Caco-2 (cell line): ENCODE measurements around the gene AOPEP. TPM values are rescaled to one million over a fixed set of nuclear protein-coding genes. Genes with fewer than 3 reads are reported as not detected.

Source experiments
- BruUV-seq: library from RNA; stranded (reverse); fragments of 400-500 nt; replicated peaks from 2 replicates; lab custom pipeline; 2021; lab: Mats Ljungman, UMichigan
- CTCF ChIA-PET: fragments of 300-600 bp; sonication (Branson Sonifier 250); formaldehyde crosslinking; loops from one replicate; lab custom pipeline; 2022; ENCODE audit warnings: antibody characterized with exemption; lab: Charles Lee
- POLR2A ChIA-PET: fragments of 300-600 bp; sonication (Branson Sonifier 250); formaldehyde crosslinking; loops from one replicate; lab custom pipeline; 2022; ENCODE audit warnings: antibody characterized with exemption; lab: Charles Lee
- DNase-seq, 2 experiments: peaks; one replicate each; pipeline versions ENCODE4 v3.0.0 to v3.0.0-alpha.2; 2020 to 2022
- H3K27me3 ChIP-seq: replicated peaks from 2 replicates; pipeline ENCODE4 v1.6.0; 2011; ENCODE audit warnings: low read length; ENCODE audit not compliant: control insufficient read depth, insufficient read depth
- H3K36me3 ChIP-seq: 2 replicates; pipeline ENCODE4 v1.5.1; 2011; ENCODE audit warnings: low read length; ENCODE audit not compliant: control insufficient read depth, insufficient read depth
- H3K4me1 ChIP-seq: fragments of 250-450 bp; sonication (Bioruptor Pico); 2 replicates; pipeline ENCODE4 v1.5.1; 2020; ENCODE audit warnings: mild to moderate bottlenecking
- H3K4me3 ChIP-seq: 2 replicates; pipeline ENCODE4 v1.5.1; 2011; ENCODE audit warnings: low read depth, mild to moderate bottlenecking, control low read depth, low read length
- H3K9me3 ChIP-seq: fragments of 250-450 bp; sonication (Bioruptor Pico); 2 replicates; pipeline ENCODE4 v1.5.1; 2020; ENCODE audit warnings: mild to moderate bottlenecking, moderate library complexity
- H3K27ac Mint-ChIP-seq: one replicate; pipeline ENCODE4 v1.8.0; 2022; ENCODE audit warnings: mixed read lengths; ENCODE audit not compliant: unreplicated experiment
- H3K27me3 Mint-ChIP-seq: one replicate; pipeline ENCODE4 v1.8.0; 2022; ENCODE audit warnings: mixed read lengths; ENCODE audit not compliant: insufficient read depth, unreplicated experiment
- H3K36me3 Mint-ChIP-seq: one replicate; pipeline ENCODE4 v1.8.0; 2022; ENCODE audit warnings: mild to moderate bottlenecking, mixed read lengths; ENCODE audit not compliant: insufficient read depth, unreplicated experiment
- H3K4me1 Mint-ChIP-seq: one replicate; pipeline ENCODE4 v1.8.0; 2022; ENCODE audit warnings: low read depth, mixed read lengths; ENCODE audit not compliant: unreplicated experiment
- H3K4me3 Mint-ChIP-seq: one replicate; pipeline ENCODE4 v1.8.0; 2022; ENCODE audit warnings: mild to moderate bottlenecking, moderate library complexity, mixed read lengths; ENCODE audit not compliant: unreplicated experiment
- H3K9me3 Mint-ChIP-seq: one replicate; pipeline ENCODE4 v1.8.0; 2022; ENCODE audit warnings: mixed read lengths; ENCODE audit not compliant: unreplicated experiment
- CTCF ChIP-seq, 2 experiments: fragments of 200-600 bp in 1 of 2; IDR thresholded peaks; 1 replicate in 1 of 2; 2 replicates in 1 of 2; pipeline versions ENCODE4 v1.5.1 to v1.8.0; 2011 to 2022; ENCODE audit warnings: antibody characterized with exemption in 1 of 2, control low read depth in 1 of 2, inconsistent platforms in 1 of 2, low read depth in 1 of 2, low read length in 1 of 2, mild to moderate bottlenecking in 1 of 2, moderate library complexity in 1 of 2; ENCODE audit not compliant: insufficient read depth in 1 of 2, severe bottlenecking in 1 of 2, unreplicated experiment in 1 of 2
- intact Hi-C: fragments of 100-400 bp; cut with micrococcal nuclease; formaldehyde crosslinking; loops from one replicate; pipeline ENCODE4 v1.10.0; 2022; ENCODE audit not compliant: unreplicated experiment
- microRNA-seq: library from miRNA; unstranded; fragments of <30 nt; microRNA quantifications from one replicate; pipeline ENCODE4 v1.2.0, GENCODE V29; 2022
- total RNA-seq: library from RNA; stranded (reverse); gene quantifications from 2 replicates; pipeline ENCODE4 v1.2.3, GENCODE V29; 2022

AOPEP gene
- total RNA-seq, 1 experiment from 2014 or later, result 63.3 TPM

- no TSS peak for BruUV-seq
- peaks cover 7% of the 10 kb centered on the region for H3K4me1 Mint-ChIP-seq
- CTCF ChIA-PET, result no interaction called here
These were observed 409.3 kb downstream of the AOPEP start for GRCh38 chr9:95135756-95136155.

More at GRCh38 chr9:95135756-95136155, 409.3 kb downstream of the AOPEP start:
- no peaks in the 10 kb centered on the region for H3K9me3 ChIP-seq
- H3K27me3 ChIP-seq, result no peaks in the 10 kb centered on the region
- H3K4me1 ChIP-seq, result no peaks in the 10 kb centered on the region
- DNase-seq, result no peak
- no peaks in the 10 kb centered on the region for H3K27me3 Mint-ChIP-seq
- no peak overlapping the region for H3K4me3 ChIP-seq
- POLR2A ChIA-PET, result no interaction called here
- H3K36me3 Mint-ChIP-seq, result no peaks in the 10 kb centered on the region
- TF ChIP-seq CTCF (IDR thresholded peaks at IDR 0.05; ENCODE audit: insufficient read depth in 1 of 2, low read depth in 1 of 2, low read length in 1 of 2, severe bottlenecking in 1 of 2, unreplicated experiment in 1 of 2), result no peak
- no peak overlapping the region for H3K4me3 Mint-ChIP-seq
- intact Hi-C loops, result no loop called here
- H3K36me3 ChIP-seq, result no peaks in the 10 kb centered on the region
- H3K27ac Mint-ChIP-seq, result no peak overlapping the region
- no peaks in the 10 kb centered on the region for H3K9me3 Mint-ChIP-seq

Small RNAs within 50 kb of the gene (microRNA-seq; reads per million reads assigned to microRNA genes)
- gene MIR2278 (11.1 reads per million, percentile 51 among the genes with 10 or more reads in this experiment), gene MIR23B (15,567 reads per million, percentile 99 among the genes with 10 or more reads in this experiment), gene MIR24-1 (not detected), gene MIR27B (3,308 reads per million, percentile 94 among the genes with 10 or more reads in this experiment), gene MIR3074 (not detected), gene MIR6081 (not detected)

Other genes starting within 250 kb of the AOPEP start
- gene PCAT7, start 171.6 kb upstream of the AOPEP start, total RNA-seq, result 10.4 and 10.6 TPM in 2 replicates
- gene FBP2, start 132.9 kb upstream of the AOPEP start, total RNA-seq, result not detected in 2 replicates
- gene FBP1, start 87.2 kb upstream of the AOPEP start, total RNA-seq, result 1.8 and 2.3 TPM in 2 replicates